ENCODE results near the gene FAM210A. TPM values are rescaled to one million over a fixed set of nuclear protein-coding genes. Genes with fewer than 3 reads are reported as not detected.

Gene FAM210A
- polyA plus RNA-seq, 1 experiment, result 9.9 TPM

- peaks cover 5% of the 10 kb centered on the region; the same call in 1 of the 2 replicates for H3K27me3 ChIP-seq (ENCODE audit: control insufficient read depth, insufficient read depth, low read length)
- ChIA-PET POLR2A (no interaction called here), CTCF (interaction anchor here (1.9 kb wide), 1 partner anchor 24 kb away, joined by 3 read pairs; no protein-coding TSS in a partner anchor)
- no peak for TF ChIP-seq CTCF (IDR thresholded peaks at IDR 0.05; ENCODE audit: insufficient read depth, low read depth, low read length)
- no peak for DNase-seq (ENCODE audit: low read depth)
- H3K36me3 ChIP-seq (ENCODE audit: control insufficient read depth, insufficient read depth, low read length), result no peaks in the 10 kb centered on the region
- no peak overlapping the region for H3K4me3 ChIP-seq (ENCODE audit: low read depth, low read length)
Measured at GRCh38 chr18:13653746-13654433, 72.5 kb downstream of the FAM210A start.

GRCh38 chr18:13649397-13650390 is 76.7 kb downstream of the FAM210A start:
- TF ChIP-seq CTCF (IDR thresholded peaks at IDR 0.05; ENCODE audit: insufficient read depth, low read depth, low read length), result no peak
- Histone ChIP-seq H3K4me3 (ENCODE audit: low read depth, low read length) (no peak overlapping the region), H3K27me3 (ENCODE audit: control insufficient read depth, insufficient read depth, low read length) (peaks cover 5% of the 10 kb centered on the region; the same call in 1 of the 2 replicates), H3K36me3 (ENCODE audit: control insufficient read depth, insufficient read depth, low read length) (no peaks in the 10 kb centered on the region)
- DNase-seq (ENCODE audit: low read depth), result no peak
- ChIA-PET CTCF (no interaction called here), POLR2A (no interaction called here)

- no peak overlapping the region for H3K4me3 ChIP-seq (ENCODE audit: low read depth, low read length)
- no peak for DNase-seq (ENCODE audit: low read depth)
- CTCF ChIA-PET, result no interaction called here
- POLR2A ChIA-PET, result no interaction called here
- no peaks in the 10 kb centered on the region for H3K36me3 ChIP-seq (ENCODE audit: control insufficient read depth, insufficient read depth, low read length)
- H3K27me3 ChIP-seq (ENCODE audit: control insufficient read depth, insufficient read depth, low read length), result peaks cover 4% of the 10 kb centered on the region; the same call in 1 of the 2 replicates
- TF ChIP-seq CTCF (IDR thresholded peaks at IDR 0.05; ENCODE audit: insufficient read depth, low read depth, low read length), result no peak
Measured at GRCh38 chr18:13647761-13648160, 78.6 kb downstream of the FAM210A start.

GRCh38 chr18:13646633-13647032 is 79.7 kb downstream of the FAM210A start:
- no peak overlapping the region for H3K4me3 ChIP-seq (ENCODE audit: low read depth, low read length)
- peaks cover 6% of the 10 kb centered on the region for H3K27me3 ChIP-seq (ENCODE audit: control insufficient read depth, insufficient read depth, low read length)
- no peaks in the 10 kb centered on the region for H3K36me3 ChIP-seq (ENCODE audit: control insufficient read depth, insufficient read depth, low read length)
- DNase-seq (ENCODE audit: low read depth), result no peak
- ChIA-PET POLR2A (no interaction called here), CTCF (interaction anchor here (0.6 kb wide), 1 partner anchor 52 kb away, joined by 3 read pairs; no protein-coding TSS in a partner anchor)
- no peak for TF ChIP-seq CTCF (IDR thresholded peaks at IDR 0.05; ENCODE audit: insufficient read depth, low read depth, low read length)

- DNase-seq (ENCODE audit: low read depth), result no peak
- Histone ChIP-seq H3K4me3 (ENCODE audit: low read depth, low read length) (no peak overlapping the region), H3K36me3 (ENCODE audit: control insufficient read depth, insufficient read depth, low read length) (no peaks in the 10 kb centered on the region), H3K27me3 (ENCODE audit: control insufficient read depth, insufficient read depth, low read length) (peaks cover 6% of the 10 kb centered on the region)
- POLR2A ChIA-PET, result no interaction called here
- TF ChIP-seq CTCF (IDR thresholded peaks at IDR 0.05; ENCODE audit: insufficient read depth, low read depth, low read length), result no peak
- CTCF ChIA-PET, result interaction anchor here (0.6 kb wide), 1 partner anchor 27 kb away, joined by 3 read pairs; no protein-coding TSS in a partner anchor
Measured at GRCh38 chr18:13645093-13645492, 81.3 kb downstream of the FAM210A start.

Measured in BJ (cell line).